B cell (primary cell): ENCODE results near the gene STXBP6.

ENCODE experiments used
- EZH2 ChIP-seq: IDR thresholded peaks from 2 replicates; pipeline ENCODE4 v1.6.1; 2012; ENCODE audit warnings: borderline replicate concordance, low read depth, mild to moderate bottlenecking, moderate library complexity, low read length; ENCODE audit not compliant: insufficient read depth, poor library complexity, severe bottlenecking
- TF ChIP-seq, protein P1 (sequence below): fragments of 200-600 bp; IDR thresholded peaks from one replicate; pipeline ENCODE4 v1.8.0; 2022; ENCODE audit warnings: antibody characterized with exemption, mild to moderate bottlenecking

GRCh38 chr14:24866067-24866639 is 183.8 kb downstream of the STXBP6 start:
- TF ChIP-seq, protein P1, sequence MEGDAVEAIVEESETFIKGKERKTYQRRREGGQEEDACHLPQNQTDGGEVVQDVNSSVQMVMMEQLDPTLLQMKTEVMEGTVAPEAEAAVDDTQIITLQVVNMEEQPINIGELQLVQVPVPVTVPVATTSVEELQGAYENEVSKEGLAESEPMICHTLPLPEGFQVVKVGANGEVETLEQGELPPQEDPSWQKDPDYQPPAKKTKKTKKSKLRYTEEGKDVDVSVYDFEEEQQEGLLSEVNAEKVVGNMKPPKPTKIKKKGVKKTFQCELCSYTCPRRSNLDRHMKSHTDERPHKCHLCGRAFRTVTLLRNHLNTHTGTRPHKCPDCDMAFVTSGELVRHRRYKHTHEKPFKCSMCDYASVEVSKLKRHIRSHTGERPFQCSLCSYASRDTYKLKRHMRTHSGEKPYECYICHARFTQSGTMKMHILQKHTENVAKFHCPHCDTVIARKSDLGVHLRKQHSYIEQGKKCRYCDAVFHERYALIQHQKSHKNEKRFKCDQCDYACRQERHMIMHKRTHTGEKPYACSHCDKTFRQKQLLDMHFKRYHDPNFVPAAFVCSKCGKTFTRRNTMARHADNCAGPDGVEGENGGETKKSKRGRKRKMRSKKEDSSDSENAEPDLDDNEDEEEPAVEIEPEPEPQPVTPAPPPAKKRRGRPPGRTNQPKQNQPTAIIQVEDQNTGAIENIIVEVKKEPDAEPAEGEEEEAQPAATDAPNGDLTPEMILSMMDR, result no peak
- no peak for TF ChIP-seq EZH2
